ENCODE data around the gene PRSS21. TPM values are rescaled to one million over a fixed set of nuclear protein-coding genes. Genes with fewer than 3 reads are reported as not detected.

Gene PRSS21
- total and polyA plus RNA-seq, 3 donors from 2014 or later, result 62.5 to 153 (median 130) TPM

DNA sequence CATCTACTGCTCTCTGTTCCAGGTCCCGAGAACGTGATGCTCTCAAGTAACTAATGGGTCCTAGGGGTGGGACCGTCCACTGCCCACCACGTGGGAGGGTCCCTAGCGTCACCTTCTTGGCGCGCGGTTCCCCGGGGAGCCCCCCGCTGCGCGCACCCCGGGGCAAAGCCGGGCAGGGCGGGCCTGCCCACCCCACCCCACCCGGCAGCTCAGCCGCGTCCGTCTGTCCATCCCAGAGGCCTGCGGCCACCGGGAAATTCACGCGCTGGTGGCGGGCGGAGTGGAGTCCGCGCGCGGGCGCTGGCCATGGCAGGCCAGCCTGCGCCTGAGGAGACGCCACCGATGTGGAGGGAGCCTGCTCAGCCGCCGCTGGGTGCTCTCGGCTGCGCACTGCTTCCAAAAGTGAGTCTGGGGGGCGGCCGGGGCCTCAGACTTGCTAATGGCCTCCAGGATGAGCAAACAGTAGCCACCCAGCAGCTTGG, 18.3 kb upstream of the PRSS21 start:
- intact Hi-C loops (cut with DNase I; ENCODE audit: low total_unique reads), result no loop called here
- TF ChIP-seq, protein P1, sequence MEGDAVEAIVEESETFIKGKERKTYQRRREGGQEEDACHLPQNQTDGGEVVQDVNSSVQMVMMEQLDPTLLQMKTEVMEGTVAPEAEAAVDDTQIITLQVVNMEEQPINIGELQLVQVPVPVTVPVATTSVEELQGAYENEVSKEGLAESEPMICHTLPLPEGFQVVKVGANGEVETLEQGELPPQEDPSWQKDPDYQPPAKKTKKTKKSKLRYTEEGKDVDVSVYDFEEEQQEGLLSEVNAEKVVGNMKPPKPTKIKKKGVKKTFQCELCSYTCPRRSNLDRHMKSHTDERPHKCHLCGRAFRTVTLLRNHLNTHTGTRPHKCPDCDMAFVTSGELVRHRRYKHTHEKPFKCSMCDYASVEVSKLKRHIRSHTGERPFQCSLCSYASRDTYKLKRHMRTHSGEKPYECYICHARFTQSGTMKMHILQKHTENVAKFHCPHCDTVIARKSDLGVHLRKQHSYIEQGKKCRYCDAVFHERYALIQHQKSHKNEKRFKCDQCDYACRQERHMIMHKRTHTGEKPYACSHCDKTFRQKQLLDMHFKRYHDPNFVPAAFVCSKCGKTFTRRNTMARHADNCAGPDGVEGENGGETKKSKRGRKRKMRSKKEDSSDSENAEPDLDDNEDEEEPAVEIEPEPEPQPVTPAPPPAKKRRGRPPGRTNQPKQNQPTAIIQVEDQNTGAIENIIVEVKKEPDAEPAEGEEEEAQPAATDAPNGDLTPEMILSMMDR (IDR thresholded peaks at IDR 0.05), result no peak
- TF ChIP-seq POLR2A (IDR thresholded peaks at IDR 0.05), result no peak
- WGBS, 2 donors, result 41 to 59% methylated on average over 17 to 24 of the region's 39 CpGs
- peak overlapping the region; percentile 9 to 45 for H3K4me3 ChIP-seq
- no peak for DNase-seq
- H3K27me3 ChIP-seq, result no peaks in the 10 kb centered on the region
- no peak overlapping the region for H3K27ac ChIP-seq
- no peaks in the 10 kb centered on the region for H3K9me3 ChIP-seq
- no peaks in the 10 kb centered on the region for H3K4me1 ChIP-seq
- H3K36me3 ChIP-seq (ENCODE audit: low read depth, missing control alignments), result no peaks in the 10 kb centered on the region

DNA sequence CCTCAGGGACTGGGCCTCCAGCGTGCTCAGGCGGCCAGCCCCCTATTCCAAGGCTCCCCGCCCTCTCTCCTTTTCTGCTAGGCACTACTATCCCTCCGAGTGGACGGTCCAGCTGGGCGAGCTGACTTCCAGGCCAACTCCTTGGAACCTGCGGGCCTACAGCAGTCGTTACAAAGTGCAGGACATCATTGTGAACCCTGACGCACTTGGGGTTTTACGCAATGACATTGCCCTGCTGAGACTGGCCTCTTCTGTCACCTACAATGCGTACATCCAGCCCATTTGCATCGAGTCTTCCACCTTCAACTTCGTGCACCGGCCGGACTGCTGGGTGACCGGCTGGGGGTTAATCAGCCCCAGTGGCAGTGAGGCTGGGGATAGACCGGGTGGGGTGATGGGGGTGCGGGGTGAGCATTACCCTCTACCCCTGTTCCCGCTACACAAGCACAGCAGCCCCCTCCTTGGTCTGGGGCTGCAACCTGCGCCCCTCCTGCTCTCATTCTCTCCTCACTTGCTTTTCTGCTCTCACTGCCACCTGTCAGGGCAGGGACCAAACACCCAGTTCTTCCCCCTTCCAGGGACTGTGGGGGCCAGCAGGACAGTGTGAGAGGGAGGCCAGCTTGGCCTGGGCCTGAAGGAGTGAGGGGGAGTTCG, 17.7 kb upstream of the PRSS21 start:
- no peaks in the 10 kb centered on the region for H3K27me3 ChIP-seq
- TF ChIP-seq POLR2A (IDR thresholded peaks at IDR 0.05), result no peak
- TF ChIP-seq, protein P1 (IDR thresholded peaks at IDR 0.05), result no peak
- 75 to 83% methylated on average over 19 to 21 of the region's 21 CpGs for WGBS, 2 donors
- H3K27ac ChIP-seq, result no peak overlapping the region
- intact Hi-C loops (cut with DNase I; ENCODE audit: low total_unique reads), result no loop called here
- H3K9me3 ChIP-seq, result no peaks in the 10 kb centered on the region
- no peak for DNase-seq
- peak overlapping the region in 1 of 2 donors; percentile 45 for H3K4me3 ChIP-seq
- H3K36me3 ChIP-seq (ENCODE audit: low read depth, missing control alignments), result no peaks in the 10 kb centered on the region
- H3K4me1 ChIP-seq, result no peaks in the 10 kb centered on the region

- Histone ChIP-seq H3K27ac (no peak overlapping the region), H3K27me3 (no peaks in the 10 kb centered on the region), H3K36me3 (ENCODE audit: low read depth, missing control alignments) (no peaks in the 10 kb centered on the region), H3K9me3 (no peaks in the 10 kb centered on the region), H3K4me3 (no peak overlapping the region), H3K4me1 (no peaks in the 10 kb centered on the region)
- TF ChIP-seq, protein P1 (IDR thresholded peaks at IDR 0.05), result no peak
- TF ChIP-seq POLR2A (IDR thresholded peaks at IDR 0.05), result no peak
- WGBS, 2 donors, result 88 to 91% methylated on average over 1 of the region's 1 CpG
- intact Hi-C loops (cut with DNase I; ENCODE audit: low total_unique reads), result no loop called here
- no peak for DNase-seq
These were observed 17.2 kb upstream of the PRSS21 start for GRCh38 chr16:2799859-2800226.

GRCh38 chr16:2803545-2804195, 13.4 kb upstream of the PRSS21 start:
- Histone ChIP-seq H3K27ac (no peak overlapping the region), H3K27me3 (no peaks in the 10 kb centered on the region), H3K9me3 (no peaks in the 10 kb centered on the region), H3K4me3 (no peak overlapping the region), H3K36me3 (ENCODE audit: low read depth, missing control alignments) (no peaks in the 10 kb centered on the region), H3K4me1 (no peaks in the 10 kb centered on the region)
- intact Hi-C loops (cut with DNase I; ENCODE audit: low total_unique reads), result no loop called here
- WGBS, 2 donors, result 82 to 85% methylated on average over 3 of the region's 3 CpGs
- no peak for DNase-seq
- no peak for TF ChIP-seq POLR2A (IDR thresholded peaks at IDR 0.05)
- TF ChIP-seq, protein P1 (IDR thresholded peaks at IDR 0.05), result no peak
